ENCODE measurements around the gene CLDN25.
"Not testable (repeated sequence)": the region's sequence is repeated elsewhere in the genome, so short reads cannot be mapped to it uniquely, and the experiment has no call there.

Gene CLDN25

GRCh38 chr11:113779496-113779895 is at the start of gene CLDN25:
CLDN25 (plus strand) TSS chr11:113779796; CDS start chr11:113779796, 0 bp downstream.
- no peak for DNase-seq (ENCODE audit: low spot score)

DNA sequence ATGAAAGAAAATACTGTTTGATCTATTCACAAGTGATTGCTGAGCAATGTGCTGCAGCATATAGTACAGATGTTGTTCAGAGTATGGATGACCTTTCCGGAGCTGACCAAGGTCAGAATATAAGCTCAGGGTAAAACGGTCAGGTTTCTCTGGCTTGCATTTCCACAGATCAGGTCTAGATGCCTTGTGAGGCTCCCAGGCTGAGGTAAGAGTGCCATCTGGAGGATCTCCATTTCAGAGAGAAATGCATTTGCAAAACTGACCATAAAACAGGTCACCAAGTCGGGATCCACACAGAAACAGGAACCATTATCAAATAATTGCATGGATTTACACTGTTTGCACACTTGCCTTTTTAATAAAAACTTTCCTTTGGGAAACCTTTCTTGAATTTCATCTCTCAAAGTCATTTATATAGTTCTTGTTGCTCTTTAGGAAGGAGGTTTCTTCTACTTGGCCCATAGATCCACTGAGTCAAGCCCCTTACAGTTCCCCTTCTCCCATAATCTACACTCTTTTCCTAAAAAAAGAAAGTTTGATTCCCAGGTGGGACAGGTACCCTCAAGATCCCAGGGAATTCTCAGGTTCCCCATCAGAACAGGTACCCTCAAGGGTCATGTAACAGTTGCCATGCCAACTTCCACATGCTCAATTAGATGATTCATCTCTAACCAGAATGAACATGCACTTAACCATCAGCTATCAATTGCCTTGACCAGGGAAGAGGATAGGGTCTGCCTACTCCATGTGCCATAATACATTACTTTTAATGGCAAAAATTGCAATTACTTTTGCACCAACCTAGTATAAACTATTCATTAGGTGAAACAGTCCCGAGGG is 48.5 kb upstream of the CLDN25 start:
- peak; percentile 71 for DNase-seq (ENCODE audit: low spot score)

- no peak for DNase-seq (ENCODE audit: low spot score)
Observed at GRCh38 chr11:113732092-113732491, 47.5 kb upstream of the CLDN25 start.

GRCh38 chr11:113736323-113736722 is 43.3 kb upstream of the CLDN25 start:
- no peak for DNase-seq (ENCODE audit: low spot score)

- no peak for DNase-seq (ENCODE audit: low spot score)
Observed at GRCh38 chr11:113752932-113753331, 26.7 kb upstream of the CLDN25 start.

GRCh38 chr11:113760241-113760640 is 19.4 kb upstream of the CLDN25 start:
- DNase-seq (ENCODE audit: low spot score) = no peak

GRCh38 chr11:113763040-113763439 is 16.6 kb upstream of the CLDN25 start:
- DNase-seq (ENCODE audit: low spot score) = not testable (repeated sequence)

- no peak for DNase-seq (ENCODE audit: low spot score)
Observed at GRCh38 chr11:113764527-113765219, 14.9 kb upstream of the CLDN25 start.

DNA sequence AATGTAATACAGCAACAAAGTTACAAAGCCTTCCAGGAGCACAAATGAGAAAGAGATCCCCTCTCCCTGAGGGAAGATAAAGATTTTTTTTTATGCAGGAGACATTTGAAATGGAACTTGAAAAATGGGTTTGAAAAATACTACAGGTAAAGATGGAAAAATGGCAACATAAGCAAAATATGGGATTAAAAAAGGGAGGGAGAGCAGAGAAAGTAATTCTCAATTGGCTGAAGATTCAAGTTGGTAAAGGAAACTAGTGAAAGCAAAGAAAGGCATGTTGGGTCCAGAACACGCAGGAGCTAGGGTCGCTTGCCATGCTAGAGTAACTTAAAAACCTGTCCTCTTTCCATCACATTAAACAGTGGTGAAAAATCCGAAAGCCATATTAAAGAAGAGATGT is 7.6 kb upstream of the CLDN25 start:
- DNase-seq (ENCODE audit: low spot score) = no peak

GRCh38 chr11:113773092-113773415 is 6.5 kb upstream of the CLDN25 start:
- DNase-seq (ENCODE audit: low spot score) = no peak

DNA sequence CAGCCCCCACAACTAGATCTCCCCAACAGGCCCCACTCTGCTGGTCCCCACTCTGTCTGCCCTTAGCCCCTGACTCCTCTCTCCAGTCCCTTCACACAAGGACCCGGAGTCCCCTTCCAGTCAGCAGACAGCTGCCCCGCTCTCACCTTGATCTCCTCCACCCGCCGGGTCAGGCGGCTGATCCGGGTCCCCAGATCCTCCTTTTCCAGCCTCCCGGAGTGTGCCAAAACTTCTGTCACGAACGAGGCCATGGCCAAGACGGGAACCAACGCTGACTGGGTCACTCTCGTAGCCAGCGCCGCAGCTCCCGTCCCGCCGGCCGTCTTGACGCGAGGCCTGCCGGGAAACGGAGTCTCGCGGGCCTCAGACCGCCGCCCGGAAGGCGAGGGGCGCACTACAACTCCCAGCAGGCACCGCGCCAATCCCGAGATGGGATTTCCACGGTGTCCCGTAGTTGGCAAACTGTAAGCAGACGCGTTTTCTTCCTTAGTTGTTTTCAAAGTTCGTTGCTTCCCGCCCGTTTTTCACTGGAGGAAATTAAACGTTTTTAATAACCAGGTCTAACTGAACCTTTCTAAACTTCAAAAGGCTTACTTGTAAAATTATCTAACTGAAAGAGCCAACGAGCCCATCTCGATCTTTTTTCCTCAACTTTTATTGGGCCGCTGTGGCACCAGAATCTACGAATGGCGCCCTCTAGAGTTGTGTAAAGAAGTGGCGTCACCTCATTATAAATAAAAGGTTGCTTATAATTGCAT is 6.0 kb upstream of the CLDN25 start, which contains the start of gene ZW10:
Gene ZW10, minus strand, starts transcription at position 277 of the 758 bp plus-strand sequence. Its CDS starts 26 bp downstream, at position 251.
- DNase-seq (ENCODE audit: low spot score) = peak; percentile 95

DNA sequence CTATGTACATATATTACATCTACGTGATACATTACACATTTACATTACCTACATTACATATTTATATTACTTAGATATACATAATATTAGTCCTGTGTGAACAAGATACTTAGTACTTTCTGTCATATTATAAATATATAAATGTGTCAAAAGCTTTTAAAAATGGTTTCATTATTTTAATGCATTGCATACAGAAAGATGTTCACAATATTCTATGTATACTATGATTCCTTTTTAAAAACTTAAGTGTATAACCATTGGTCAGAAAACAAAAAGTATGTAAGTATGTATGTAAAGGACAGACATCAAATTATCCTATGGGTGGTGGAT is 5.5 kb upstream of the CLDN25 start:
- no peak for DNase-seq (ENCODE audit: low spot score)

GRCh38 chr11:113778111-113778910 is 1.3 kb upstream of the CLDN25 start:
- DNase-seq (ENCODE audit: low spot score) = no peak

- DNase-seq (ENCODE audit: low spot score) = no peak
Observed at GRCh38 chr11:113781682-113782081, 2.1 kb downstream of the CLDN25 start.

DNA sequence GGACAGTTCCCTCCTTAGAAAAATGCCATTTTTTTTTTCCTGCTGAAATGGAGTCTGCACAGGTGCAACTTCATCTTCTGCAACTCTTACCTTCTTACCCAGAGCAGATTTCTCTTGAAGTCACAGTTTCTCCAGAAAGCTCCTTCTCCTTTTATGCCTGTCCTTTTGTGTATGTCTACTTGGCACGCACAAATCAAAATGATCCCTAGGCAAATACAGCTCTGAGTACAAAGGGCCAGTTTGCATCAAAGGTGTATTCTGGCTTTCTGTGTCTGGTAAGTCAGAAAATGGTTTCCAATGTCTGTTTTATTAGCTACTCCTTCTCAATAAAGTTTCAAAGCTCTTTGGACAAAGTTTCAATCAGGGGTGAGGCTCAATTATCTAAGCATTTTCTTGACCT is 2.5 kb downstream of the CLDN25 start:
- no peak for DNase-seq (ENCODE audit: low spot score)

GRCh38 chr11:113789016-113789415 is 9.4 kb downstream of the CLDN25 start:
- DNase-seq (ENCODE audit: low spot score) = not testable (repeated sequence)

DNA sequence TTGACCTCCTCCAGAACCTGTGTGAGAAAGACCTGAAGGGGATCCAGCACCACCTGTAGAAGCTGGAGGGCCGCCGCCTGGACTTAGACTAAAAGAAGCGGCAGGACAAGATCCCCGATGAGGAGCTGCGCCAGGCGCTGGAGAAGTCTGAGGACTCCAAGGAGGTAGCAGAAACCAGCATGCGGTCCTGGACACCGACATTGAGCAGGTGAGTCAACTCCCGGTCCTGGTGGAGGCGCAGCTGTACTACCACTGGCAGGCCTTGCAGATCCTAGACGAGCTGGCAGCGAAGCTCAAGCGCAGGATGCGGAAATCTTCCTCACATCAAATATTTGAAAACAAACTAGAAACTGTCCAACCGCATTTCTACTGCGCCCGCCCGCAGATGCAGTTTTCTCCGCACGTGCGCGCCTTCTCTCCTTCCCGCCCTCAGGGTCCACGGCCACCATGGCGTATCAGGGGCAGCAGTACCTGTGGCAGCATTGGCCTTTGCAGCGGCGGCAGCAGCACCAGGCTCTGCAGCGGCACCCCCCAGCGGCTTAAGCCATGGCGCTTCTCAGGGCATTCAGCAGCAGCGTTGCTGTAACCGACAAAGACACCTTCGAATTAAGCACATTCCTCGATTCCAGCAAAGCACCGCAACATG is 10.2 kb downstream of the CLDN25 start:
- no peak for DNase-seq (ENCODE audit: low spot score)

- peak; percentile 46 for DNase-seq (ENCODE audit: low spot score)
Observed at GRCh38 chr11:113796663-113797259, 17.2 kb downstream of the CLDN25 start.

GRCh38 chr11:113802621-113803020 is 23.0 kb downstream of the CLDN25 start:
- DNase-seq (ENCODE audit: low spot score) = no peak

GRCh38 chr11:113805640-113806039 is 26.0 kb downstream of the CLDN25 start:
- no peak for DNase-seq (ENCODE audit: low spot score)

DNA sequence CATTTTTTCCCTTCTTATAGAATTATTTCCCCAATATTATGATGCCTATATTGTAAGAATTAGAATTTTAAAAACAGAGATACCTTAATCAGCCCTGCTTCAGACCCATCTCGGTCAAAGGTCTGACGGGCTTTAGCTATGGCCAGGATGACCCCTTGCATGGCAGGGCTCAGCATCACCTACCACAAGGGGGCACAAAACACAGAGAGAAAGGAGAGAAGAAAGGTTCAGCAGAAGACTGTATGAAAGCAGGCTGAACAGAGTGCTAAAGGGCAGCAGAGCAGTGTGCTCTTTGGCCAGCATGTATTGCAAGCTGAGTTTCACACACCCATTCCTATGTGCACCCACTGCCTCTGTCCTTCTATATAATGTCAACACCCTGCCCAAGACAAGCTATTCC is 26.8 kb downstream of the CLDN25 start:
- peak; percentile 24 for DNase-seq (ENCODE audit: low spot score)
